GM10847 (cell line): Measurements from ENCODE around the gene ZBED2.

ENCODE experiments used
- POLR2A ChIP-seq: IDR thresholded peaks from 2 replicates; pipeline ENCODE4 v1.6.1; 2011; ENCODE audit not compliant: insufficient read length; ENCODE audit errors: extremely low read depth

Gene ZBED2

GRCh38 chr3:111585217-111585616, 9.9 kb downstream of the ZBED2 start:
- no peak for TF ChIP-seq POLR2A

GRCh38 chr3:111584744-111585143, 10.4 kb downstream of the ZBED2 start:
- TF ChIP-seq POLR2A: no peak

- TF ChIP-seq POLR2A: no peak
These were observed 13.0 kb downstream of the ZBED2 start for GRCh38 chr3:111582120-111582474.

- no peak for TF ChIP-seq POLR2A
These were observed 13.6 kb downstream of the ZBED2 start for GRCh38 chr3:111581403-111582119.

GRCh38 chr3:111579495-111579894, 15.7 kb downstream of the ZBED2 start:
- TF ChIP-seq POLR2A: no peak

DNA sequence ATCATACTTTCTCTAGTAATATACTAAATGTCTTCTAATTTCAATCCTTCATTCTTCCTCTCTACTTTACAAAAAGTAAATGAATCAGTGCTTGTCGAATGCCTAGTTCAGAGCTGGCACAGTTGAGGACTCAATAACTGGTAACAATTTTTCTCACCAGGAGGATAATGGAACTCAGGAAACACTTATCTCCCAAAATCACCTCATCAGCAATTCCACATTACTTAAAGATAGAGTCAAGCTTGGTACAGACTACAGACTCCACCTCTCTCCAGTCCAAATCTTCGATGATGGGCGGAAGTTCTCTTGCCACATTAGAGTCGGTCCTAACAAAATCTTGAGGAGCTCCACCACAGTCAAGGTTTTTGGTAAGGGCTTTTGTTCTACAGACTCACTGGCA, 16.3 kb downstream of the ZBED2 start:
- no peak for TF ChIP-seq POLR2A

GRCh38 chr3:111577798-111578685, 17.1 kb downstream of the ZBED2 start:
- TF ChIP-seq POLR2A: no peak

DNA sequence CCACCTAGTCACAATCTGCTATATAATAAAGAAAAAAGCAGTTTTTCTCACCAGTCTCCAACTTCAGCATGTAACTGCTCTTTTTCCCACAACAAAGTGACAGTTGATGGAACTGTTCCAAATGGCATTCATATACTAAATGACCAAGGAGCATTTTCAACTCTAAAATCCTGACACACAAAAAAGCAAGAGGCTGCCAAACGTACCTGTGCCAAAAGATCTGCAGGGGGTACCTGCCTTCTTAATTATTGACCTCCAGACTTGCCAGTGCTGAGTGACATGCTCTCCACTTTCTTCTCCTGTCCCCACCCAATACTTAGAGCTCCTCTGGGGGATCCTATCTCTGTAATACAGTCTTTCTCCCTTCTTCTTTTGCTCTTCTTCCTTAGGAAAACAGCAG, 18.0 kb downstream of the ZBED2 start:
- TF ChIP-seq POLR2A: no peak

DNA sequence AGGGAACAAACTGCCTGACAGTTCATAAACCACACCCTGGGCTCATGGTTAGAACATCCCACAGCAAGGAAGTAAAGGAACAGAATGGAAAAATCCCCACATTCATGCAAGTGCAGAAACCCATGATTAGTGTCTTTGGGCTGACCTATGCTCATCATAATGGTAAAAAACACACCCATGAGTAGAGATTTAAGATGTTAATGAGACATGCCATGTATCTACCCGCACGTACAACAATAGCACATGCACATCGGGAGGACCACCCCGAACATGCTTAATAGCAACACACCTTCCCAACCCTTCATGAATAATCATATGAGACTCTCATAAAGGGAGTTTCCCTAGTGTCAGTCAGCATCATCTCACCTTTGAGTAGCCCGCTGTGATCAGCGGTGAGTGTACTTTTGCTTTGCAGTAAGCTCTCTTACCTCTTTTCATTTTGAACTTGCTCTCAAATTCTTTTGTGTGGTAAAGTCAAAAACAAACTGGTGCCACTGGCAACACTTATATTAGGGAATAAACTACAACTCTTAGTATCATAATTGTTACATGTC, 23.2 kb downstream of the ZBED2 start:
- no peak for TF ChIP-seq POLR2A

GRCh38 chr3:111571282-111571681, 23.9 kb downstream of the ZBED2 start:
- no peak for TF ChIP-seq POLR2A

GRCh38 chr3:111570404-111571030, 24.6 kb downstream of the ZBED2 start:
- no peak for TF ChIP-seq POLR2A

- no peak for TF ChIP-seq POLR2A
These were observed 26.2 kb downstream of the ZBED2 start for GRCh38 chr3:111568911-111569310.

GRCh38 chr3:111568355-111568754, 26.8 kb downstream of the ZBED2 start:
- no peak for TF ChIP-seq POLR2A

GRCh38 chr3:111566844-111567243, 28.3 kb downstream of the ZBED2 start:
- TF ChIP-seq POLR2A: no peak

DNA sequence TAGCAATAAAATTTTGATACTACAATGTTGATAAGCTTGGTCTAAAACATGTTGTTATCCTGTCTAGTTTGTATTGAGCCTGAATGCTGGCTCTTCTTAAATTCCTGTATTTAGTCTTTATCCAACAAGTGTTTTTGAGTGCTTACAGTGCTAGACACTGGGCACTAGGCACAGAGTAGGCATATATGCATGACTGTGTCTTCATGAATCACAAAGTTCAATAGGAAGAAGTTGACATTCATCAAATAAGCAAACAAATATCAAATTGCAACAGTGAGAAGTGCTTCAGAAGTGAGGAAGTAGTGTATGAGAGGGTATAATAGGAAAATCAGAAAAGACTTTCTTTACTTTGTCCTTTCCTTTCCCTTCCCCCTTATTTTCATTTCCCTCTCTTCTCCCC, 46.4 kb downstream of the ZBED2 start:
- TF ChIP-seq POLR2A: no peak

GRCh38 chr3:111548092-111548491, 47.1 kb downstream of the ZBED2 start:
- no peak for TF ChIP-seq POLR2A

- no peak for TF ChIP-seq POLR2A
These were observed 47.5 kb downstream of the ZBED2 start for GRCh38 chr3:111547631-111548030.
